ENCODE results near the gene GCK.

Gene GCK

GRCh38 chr7:44098092-44099068 is 90.9 kb downstream of the GCK start:
- no peak overlapping the region for H3K9ac ChIP-seq (ENCODE audit: low read depth, low read length)
- peaks cover 6% of the 10 kb centered on the region; the same call in 1 of the 2 replicates for H3K4me1 ChIP-seq (ENCODE audit: insufficient read depth, low read length)

GRCh38 chr7:44097064-44097932 is 91.9 kb downstream of the GCK start:
- H3K9ac ChIP-seq (ENCODE audit: low read depth, low read length) = no peak overlapping the region
- H3K36me3 ChIP-seq (ENCODE audit: insufficient read depth, low read length) = no peaks in the 10 kb centered on the region
- no peaks in the 10 kb centered on the region for H3K9me3 ChIP-seq (ENCODE audit: control insufficient read depth, insufficient read depth, low read length)
- H3K4me1 ChIP-seq (ENCODE audit: insufficient read depth, low read length) = peaks cover 6% of the 10 kb centered on the region; the same call in 1 of the 2 replicates

More at GRCh38 chr7:44098092-44099068, 90.9 kb downstream of the GCK start:
- Histone ChIP-seq H3K9me3 (ENCODE audit: control insufficient read depth, insufficient read depth, low read length) (no peaks in the 10 kb centered on the region), H3K36me3 (ENCODE audit: insufficient read depth, low read length) (no peaks in the 10 kb centered on the region)

- peaks cover 6% of the 10 kb centered on the region; the same call in 1 of the 2 replicates for H3K4me1 ChIP-seq (ENCODE audit: insufficient read depth, low read length)
- H3K9ac ChIP-seq (ENCODE audit: low read depth, low read length) = no peak overlapping the region
- no peaks in the 10 kb centered on the region for H3K36me3 ChIP-seq (ENCODE audit: insufficient read depth, low read length)
- no peaks in the 10 kb centered on the region for H3K9me3 ChIP-seq (ENCODE audit: control insufficient read depth, insufficient read depth, low read length)
These were observed 92.8 kb downstream of the GCK start for GRCh38 chr7:44096326-44096881.

GRCh38 chr7:44095781-44096180 is 93.5 kb downstream of the GCK start:
- H3K9me3 ChIP-seq (ENCODE audit: control insufficient read depth, insufficient read depth, low read length) = no peaks in the 10 kb centered on the region
- no peak overlapping the region for H3K9ac ChIP-seq (ENCODE audit: low read depth, low read length)
- H3K4me1 ChIP-seq (ENCODE audit: insufficient read depth, low read length) = peaks cover 3% of the 10 kb centered on the region; the same call in 1 of the 2 replicates
- no peaks in the 10 kb centered on the region for H3K36me3 ChIP-seq (ENCODE audit: insufficient read depth, low read length)

GRCh38 chr7:44094883-44095592 is 94.2 kb downstream of the GCK start:
- H3K9ac ChIP-seq (ENCODE audit: low read depth, low read length) = no peak overlapping the region
- no peaks in the 10 kb centered on the region for H3K36me3 ChIP-seq (ENCODE audit: insufficient read depth, low read length)
- no peaks in the 10 kb centered on the region for H3K4me1 ChIP-seq (ENCODE audit: insufficient read depth, low read length)
- H3K9me3 ChIP-seq (ENCODE audit: control insufficient read depth, insufficient read depth, low read length) = no peaks in the 10 kb centered on the region

GRCh38 chr7:44094365-44094764 is 94.9 kb downstream of the GCK start:
- Histone ChIP-seq H3K9me3 (ENCODE audit: control insufficient read depth, insufficient read depth, low read length) (no peaks in the 10 kb centered on the region), H3K4me1 (ENCODE audit: insufficient read depth, low read length) (no peaks in the 10 kb centered on the region), H3K36me3 (ENCODE audit: insufficient read depth, low read length) (no peaks in the 10 kb centered on the region), H3K9ac (ENCODE audit: low read depth, low read length) (no peak overlapping the region)
